ENCODE measurements around the gene RPL7A.

Gene RPL7A

GRCh38 chr9:133397370-133397769, 49.4 kb downstream of the RPL7A start:
- no peak for TF ChIP-seq CTCF (IDR thresholded peaks at IDR 0.05; ENCODE audit: low read depth, low read length)
- DNase-seq (ENCODE audit: low read depth in 2 of 2): no peak
- no peak overlapping the region for H3K4me3 ChIP-seq (replicated peaks in 1 of 2; ENCODE audit: low read depth in 2 of 2, low read length in 2 of 2)

- no peak for TF ChIP-seq CTCF (IDR thresholded peaks at IDR 0.05; ENCODE audit: low read depth, low read length)
- no peak overlapping the region for H3K4me3 ChIP-seq (replicated peaks in 1 of 2; ENCODE audit: low read depth in 2 of 2, low read length in 2 of 2)
- DNase-seq (ENCODE audit: low read depth in 2 of 2): no peak
Measured at GRCh38 chr9:133397895-133398294, 49.9 kb downstream of the RPL7A start.

DNA sequence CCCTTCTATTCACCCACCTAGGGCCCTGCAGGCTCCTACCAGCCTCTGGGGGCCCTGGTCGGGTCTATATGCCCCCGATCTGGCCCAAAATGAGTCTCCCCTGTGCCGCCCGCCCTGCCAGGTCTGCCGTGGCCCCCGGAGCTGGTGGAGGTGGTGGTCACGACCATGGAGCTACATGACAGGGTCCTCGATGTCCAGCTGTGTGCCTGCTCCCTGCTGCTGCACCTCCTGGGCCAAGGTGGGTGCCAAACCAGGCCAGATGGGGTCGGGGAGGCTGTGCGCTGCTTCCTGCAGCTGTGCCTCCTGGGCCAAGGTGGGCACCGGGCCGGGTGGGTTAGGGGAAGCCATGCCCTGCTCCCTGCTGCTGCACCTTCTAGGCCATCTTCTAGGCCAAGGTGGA, 52.3 kb downstream of the RPL7A start:
- no peak for TF ChIP-seq CTCF (IDR thresholded peaks at IDR 0.05; ENCODE audit: low read depth, low read length)
- H3K4me3 ChIP-seq (replicated peaks in 1 of 2; ENCODE audit: low read depth in 2 of 2, low read length in 2 of 2): no peak overlapping the region
- no peak for DNase-seq (ENCODE audit: low read depth in 2 of 2)
